GM18873 (cell line): Measurements from ENCODE around the gene IFT81.
A peak's percentile ranks its signal among the peaks of the same experiment; 100 is the strongest.

Source experiments
- ATAC-seq: cut with Tn5 transposase; IDR thresholded peaks from one replicate; pipeline ENCODE4 v1.9.1; 2021; ENCODE audit warnings: mild to moderate bottlenecking, moderate library complexity, moderate number of reproducible peaks; ENCODE audit not compliant: unreplicated experiment, low FRiP score

The IFT81 gene

GRCh38 chr12:110146986-110147385 lies 22.8 kb downstream of the IFT81 start:
- ATAC-seq: no peak

GRCh38 chr12:110149086-110149660 lies 25.0 kb downstream of the IFT81 start:
- no peak for ATAC-seq

GRCh38 chr12:110156766-110157165 lies 32.6 kb downstream of the IFT81 start:
- ATAC-seq: no peak

DNA sequence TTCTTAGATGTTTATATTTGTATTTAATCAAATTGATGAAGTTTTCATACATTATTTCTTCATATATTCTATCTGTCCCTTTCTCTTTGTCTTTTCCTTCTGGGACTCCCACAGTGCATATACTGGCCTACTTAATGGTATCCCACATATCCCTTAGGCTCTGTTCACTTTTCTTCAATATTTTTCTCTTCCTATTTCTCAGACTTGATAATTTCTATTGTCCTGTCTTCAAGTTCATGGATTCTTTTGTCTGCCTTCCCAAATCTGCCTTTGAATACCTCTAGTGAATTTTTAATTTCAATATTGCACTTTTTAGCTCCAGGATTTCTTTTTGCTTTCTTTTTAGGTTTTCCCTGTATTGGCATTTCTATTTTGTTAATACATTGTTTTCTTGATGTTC lies 33.4 kb downstream of the IFT81 start:
- no peak for ATAC-seq

- ATAC-seq: no peak
Observed at GRCh38 chr12:110159671-110160245, 35.6 kb downstream of the IFT81 start.

DNA sequence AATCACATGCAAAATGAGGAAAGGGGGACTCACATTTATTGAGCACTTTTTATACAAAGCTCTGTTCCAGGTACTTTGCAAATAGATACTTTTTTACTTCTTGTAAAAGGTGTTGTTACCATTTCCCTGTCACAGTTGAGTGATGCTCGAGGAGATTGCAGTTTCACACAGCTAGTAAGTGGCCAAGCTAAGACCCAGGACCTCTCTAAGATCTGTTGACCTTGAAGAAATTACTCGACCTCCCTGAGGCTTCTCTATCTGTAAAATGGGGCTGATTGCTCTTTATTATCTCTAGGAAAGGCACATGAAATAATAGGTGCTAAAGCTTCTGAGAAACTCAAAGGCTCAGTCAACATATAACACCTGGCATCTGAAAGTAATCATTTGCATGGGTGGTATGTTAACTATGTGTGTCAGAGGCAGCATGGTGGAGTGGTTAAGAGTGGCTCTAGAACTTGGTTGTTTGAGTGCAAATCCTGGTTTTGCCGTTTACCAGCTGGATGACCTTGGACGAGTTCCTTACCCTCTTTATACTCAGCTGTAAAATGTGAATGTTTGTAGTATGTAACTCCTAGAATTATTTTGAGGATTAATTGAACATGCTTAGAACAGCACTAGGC lies 41.5 kb downstream of the IFT81 start:
- peak; percentile 71 for ATAC-seq

DNA sequence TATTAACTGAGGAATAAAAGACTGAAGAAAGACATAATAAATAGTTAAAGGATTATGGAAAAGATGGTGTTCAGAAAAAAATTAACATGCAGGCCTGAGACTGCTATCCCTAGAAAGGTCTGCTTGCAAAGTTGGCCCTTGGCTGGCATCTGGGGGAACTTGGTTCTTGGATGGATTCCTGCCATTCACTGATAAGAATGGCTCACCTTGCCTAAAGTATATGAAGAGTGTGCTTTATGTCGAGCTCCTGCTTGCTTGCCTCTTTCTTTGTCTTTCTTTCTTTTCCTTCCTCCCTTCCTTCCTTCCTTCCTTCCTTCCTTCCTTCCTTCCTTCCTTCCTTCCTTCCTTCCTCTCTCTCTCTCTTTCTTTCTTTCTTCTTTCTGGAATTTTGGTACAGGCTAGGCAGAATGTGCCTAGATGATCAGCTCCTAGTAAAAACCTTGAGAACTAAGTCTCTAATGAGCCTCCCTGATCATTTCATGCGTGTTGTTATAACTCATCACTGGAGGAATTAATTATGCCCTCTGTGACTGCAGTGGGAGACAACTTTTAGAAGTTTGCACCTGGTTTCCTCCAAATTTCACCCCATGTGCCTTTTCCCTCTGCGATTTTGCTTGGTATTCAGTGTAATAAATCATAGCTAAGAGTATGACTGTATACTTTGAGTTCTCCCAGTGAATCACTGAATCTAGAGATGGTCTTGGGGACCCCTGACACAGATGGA lies 44.7 kb downstream of the IFT81 start:
- ATAC-seq: no peak

DNA sequence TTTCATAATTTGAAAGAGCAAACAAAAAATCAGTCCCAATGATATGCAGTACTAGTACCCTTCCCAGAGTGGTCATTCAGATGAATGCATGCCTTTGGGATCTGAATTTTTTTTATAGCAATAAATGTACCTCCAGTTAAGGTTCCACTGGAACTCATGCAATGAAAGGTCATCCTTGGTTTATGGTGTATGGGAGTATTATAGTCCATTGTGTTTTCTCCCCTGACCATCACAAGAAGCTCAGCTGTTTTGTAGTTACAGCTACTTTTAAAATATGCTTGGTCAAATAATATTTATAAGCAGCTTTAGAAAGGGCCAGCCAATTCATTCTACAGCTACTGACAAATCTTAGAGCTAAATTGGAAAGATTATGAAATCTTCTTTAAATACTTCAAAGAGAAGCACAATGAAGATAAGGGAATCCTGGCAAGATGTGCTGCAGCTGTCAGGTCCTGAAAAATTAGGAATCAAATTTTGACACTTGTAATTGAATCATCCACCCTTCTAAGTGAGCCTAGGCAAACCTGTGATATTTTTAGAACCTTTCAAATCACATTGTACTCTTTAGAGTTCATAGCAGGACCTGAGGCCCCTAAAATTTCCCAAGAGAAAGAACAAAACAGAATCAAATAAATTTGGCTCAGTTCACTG lies 46.5 kb downstream of the IFT81 start:
- no peak for ATAC-seq

GRCh38 chr12:110171186-110171538 lies 47.0 kb downstream of the IFT81 start:
- ATAC-seq: no peak

DNA sequence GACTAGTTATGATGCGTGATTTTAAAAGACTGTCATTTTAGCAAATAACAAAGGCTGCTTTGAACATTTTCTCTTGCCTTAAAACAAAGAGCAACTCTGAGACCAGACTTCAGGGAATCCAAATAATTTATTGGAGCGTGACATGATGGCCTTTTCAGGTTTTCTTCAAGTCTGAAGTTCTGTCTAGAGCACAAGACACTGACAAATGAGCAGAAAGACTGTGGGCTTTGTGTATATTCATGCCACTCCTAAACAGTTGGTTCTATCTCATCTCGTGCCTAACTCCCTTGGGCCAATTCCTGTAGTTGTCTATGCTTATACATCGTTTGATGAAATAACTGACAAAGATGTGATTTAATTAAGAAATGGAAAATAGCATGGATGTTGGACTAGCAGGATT lies 47.5 kb downstream of the IFT81 start:
- no peak for ATAC-seq

GRCh38 chr12:110174373-110174996 lies 50.3 kb downstream of the IFT81 start:
- no peak for ATAC-seq

DNA sequence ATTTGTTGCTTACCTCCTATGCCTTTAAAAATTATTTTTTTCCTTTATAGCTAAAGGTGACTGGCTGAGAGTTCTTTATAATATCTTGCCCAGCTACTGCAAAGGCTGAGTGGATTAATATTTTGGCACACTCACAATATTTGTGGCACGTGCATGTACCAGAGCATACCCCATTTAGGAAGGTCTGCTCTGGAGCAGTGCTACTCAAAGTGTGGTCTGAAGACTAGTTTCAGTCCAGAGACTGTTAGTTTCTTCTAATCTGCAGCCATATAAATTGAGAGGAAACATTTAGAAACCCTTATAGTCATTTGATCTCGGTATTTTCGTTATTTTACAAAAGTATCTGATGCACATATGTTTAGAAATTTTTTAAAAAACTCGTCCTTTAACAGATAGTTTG lies 51.0 kb downstream of the IFT81 start:
- no peak for ATAC-seq

- no peak for ATAC-seq
Observed at GRCh38 chr12:110176745-110177144, 52.6 kb downstream of the IFT81 start.

- no peak for ATAC-seq
Observed at GRCh38 chr12:110179291-110179690, 55.1 kb downstream of the IFT81 start.

DNA sequence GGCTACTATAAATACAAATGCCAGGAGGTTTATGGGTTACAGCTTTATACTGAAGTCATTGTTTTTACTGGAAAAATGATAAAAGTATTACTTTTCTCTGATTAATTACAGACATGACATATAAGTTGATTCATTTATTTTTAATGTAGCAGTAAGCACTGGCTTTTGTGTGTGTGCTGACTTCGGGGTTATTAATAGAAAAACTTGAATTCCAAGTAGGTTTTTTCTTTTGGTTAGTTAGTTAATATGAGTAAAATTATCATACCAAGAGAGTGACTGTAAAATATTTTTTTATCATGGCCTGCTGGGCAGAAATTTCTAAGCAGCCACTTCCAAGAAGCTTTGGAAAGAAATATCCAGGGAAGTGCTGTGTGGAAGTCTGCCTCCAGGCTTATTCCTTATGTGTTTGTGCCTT lies 56.4 kb downstream of the IFT81 start:
- ATAC-seq: no peak

- ATAC-seq: no peak
Observed at GRCh38 chr12:110182281-110182680, 58.1 kb downstream of the IFT81 start.

- no peak for ATAC-seq
Observed at GRCh38 chr12:110183386-110183785, 59.2 kb downstream of the IFT81 start.

- no peak for ATAC-seq
Observed at GRCh38 chr12:110185626-110186025, 61.5 kb downstream of the IFT81 start.

DNA sequence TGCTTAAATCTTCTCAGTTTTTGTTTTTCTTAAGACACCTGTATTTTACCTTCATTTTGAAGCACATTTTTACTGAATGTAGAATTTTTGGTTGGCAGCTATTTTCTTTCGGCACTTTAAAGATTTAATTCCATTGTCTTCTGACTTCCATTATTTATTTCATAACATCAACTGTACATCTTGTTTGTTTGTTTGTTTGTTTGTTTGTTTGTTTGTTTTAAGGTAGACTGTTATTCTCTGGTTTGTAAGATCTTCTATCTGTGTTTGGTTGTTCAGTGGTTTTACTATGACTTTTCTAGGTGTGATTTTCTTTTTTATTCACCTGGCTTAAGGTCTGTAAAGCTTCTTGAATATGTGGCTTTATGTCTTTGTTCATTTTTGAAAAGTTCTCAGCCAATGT lies 61.9 kb downstream of the IFT81 start:
- no peak for ATAC-seq

DNA sequence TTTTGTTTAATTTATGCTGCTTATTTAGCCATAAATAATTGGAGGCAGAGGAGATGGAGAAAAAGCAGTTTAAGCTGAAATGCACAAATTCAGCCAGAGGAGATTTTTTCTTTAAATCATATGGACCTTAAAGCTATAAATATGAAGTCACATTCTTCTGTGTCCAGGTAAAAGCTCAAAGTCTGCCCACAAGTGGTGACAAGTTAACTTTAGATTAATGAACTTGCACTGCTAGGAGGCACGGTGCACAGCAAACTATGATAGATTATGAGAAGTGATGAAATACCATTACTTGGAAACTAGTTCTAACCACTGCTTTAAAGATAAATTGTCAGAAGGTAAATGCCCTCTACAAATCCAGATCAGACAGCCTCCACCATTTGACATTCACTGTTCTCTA lies 69.0 kb downstream of the IFT81 start:
- no peak for ATAC-seq

- no peak for ATAC-seq
Observed at GRCh38 chr12:110197003-110197402, 72.8 kb downstream of the IFT81 start.
